ENCODE results near the gene EXOSC2.

DNA sequence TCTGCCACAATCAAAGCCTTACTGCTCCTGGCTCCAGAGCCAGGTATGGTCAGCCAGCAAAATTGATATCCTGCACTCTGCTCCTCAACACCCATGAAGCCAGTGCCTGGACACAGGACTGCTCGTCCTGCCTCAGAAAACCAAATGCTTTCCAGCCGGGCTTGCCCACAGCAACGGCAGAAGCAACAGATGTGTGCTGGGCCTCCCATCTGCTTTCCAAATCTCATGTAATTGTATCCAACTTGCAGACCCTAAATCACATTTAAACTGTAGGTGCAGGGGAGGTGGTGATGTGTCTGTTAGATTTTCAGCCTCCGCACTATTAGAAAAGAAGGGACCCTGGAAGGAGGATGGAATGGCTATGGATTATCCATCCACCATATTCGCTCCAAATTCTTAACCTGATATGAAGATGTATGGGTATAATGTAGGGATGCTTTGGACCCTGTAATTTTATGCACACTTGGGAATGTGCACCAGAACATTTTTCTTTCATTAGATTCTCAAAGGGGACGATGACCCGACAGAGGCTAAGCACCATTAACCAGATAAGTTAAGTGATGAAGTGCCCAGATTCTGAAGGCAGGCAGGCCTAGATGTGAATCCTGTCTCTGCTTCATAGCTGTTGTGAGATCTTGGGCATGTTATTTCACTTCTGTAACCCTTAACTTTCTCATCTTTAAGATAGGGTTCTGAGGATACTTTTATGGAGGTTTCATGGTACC, 58.2 kb downstream of the EXOSC2 start:
- TF ChIP-seq, protein P1, sequence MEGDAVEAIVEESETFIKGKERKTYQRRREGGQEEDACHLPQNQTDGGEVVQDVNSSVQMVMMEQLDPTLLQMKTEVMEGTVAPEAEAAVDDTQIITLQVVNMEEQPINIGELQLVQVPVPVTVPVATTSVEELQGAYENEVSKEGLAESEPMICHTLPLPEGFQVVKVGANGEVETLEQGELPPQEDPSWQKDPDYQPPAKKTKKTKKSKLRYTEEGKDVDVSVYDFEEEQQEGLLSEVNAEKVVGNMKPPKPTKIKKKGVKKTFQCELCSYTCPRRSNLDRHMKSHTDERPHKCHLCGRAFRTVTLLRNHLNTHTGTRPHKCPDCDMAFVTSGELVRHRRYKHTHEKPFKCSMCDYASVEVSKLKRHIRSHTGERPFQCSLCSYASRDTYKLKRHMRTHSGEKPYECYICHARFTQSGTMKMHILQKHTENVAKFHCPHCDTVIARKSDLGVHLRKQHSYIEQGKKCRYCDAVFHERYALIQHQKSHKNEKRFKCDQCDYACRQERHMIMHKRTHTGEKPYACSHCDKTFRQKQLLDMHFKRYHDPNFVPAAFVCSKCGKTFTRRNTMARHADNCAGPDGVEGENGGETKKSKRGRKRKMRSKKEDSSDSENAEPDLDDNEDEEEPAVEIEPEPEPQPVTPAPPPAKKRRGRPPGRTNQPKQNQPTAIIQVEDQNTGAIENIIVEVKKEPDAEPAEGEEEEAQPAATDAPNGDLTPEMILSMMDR (IDR thresholded peaks at IDR 0.05): no peak
- TF ChIP-seq ZFX (IDR thresholded peaks at IDR 0.05; ENCODE audit: borderline replicate concordance): no peak

Data from 22Rv1 (cell line).